Neural crest cell (in vitro differentiated cells): Measurements from ENCODE around the gene C17orf78. TPM values are rescaled to one million over a fixed set of nuclear protein-coding genes. Genes with fewer than 3 reads are reported as not detected.
"Not testable (repeated sequence)": the region's sequence is repeated elsewhere in the genome, so short reads cannot be mapped to it uniquely, and the experiment has no call there.

Experiments
- DNase-seq: peaks from one replicate; pipeline ENCODE4 v3.0.0; 2021; ENCODE audit warnings: low read depth, mixed read lengths, low spot score
- H3K27ac Mint-ChIP-seq: one replicate; pipeline ENCODE4 v1.8.0; 2021; ENCODE audit warnings: mild to moderate bottlenecking, mixed read lengths; ENCODE audit not compliant: unreplicated experiment
- H3K27me3 Mint-ChIP-seq: 2 replicates; pipeline ENCODE4 v1.8.0; 2021; ENCODE audit warnings: low read depth, mild to moderate bottlenecking, mixed read lengths
- H3K36me3 Mint-ChIP-seq: 2 replicates; pipeline ENCODE4 v1.8.0; 2021; ENCODE audit warnings: low read depth, mild to moderate bottlenecking, mixed read lengths
- H3K4me1 Mint-ChIP-seq: 2 replicates; pipeline ENCODE4 v1.8.0; 2021; ENCODE audit warnings: mixed read lengths
- H3K4me3 Mint-ChIP-seq: one replicate; pipeline ENCODE4 v1.8.0; 2021; ENCODE audit warnings: mild to moderate bottlenecking, mixed read lengths
- H3K9me3 Mint-ChIP-seq: 2 replicates; pipeline ENCODE4 v1.8.0; 2021; ENCODE audit warnings: mixed read lengths
- CTCF ChIP-seq: fragments of 200-600 bp; sonication (generic); conservative IDR thresholded peaks from 2 replicates; pipeline ENCODE4 v1.5.0; 2021; ENCODE audit warnings: antibody characterized with exemption, mild to moderate bottlenecking
- total RNA-seq: library from RNA; stranded (reverse); gene quantifications from 2 replicates; pipeline ENCODE4 v1.2.1, GENCODE V29; 2021

Gene C17orf78
- total RNA-seq, 1 donor from 2014 or later: not detected

- no peaks in the 10 kb centered on the region for H3K27me3 Mint-ChIP-seq
- H3K4me3 Mint-ChIP-seq: no peak overlapping the region
- no peak for DNase-seq
- no peak for TF ChIP-seq CTCF
- H3K4me1 Mint-ChIP-seq: peaks cover 12% of the 10 kb centered on the region
- H3K27ac Mint-ChIP-seq: no peak overlapping the region
- no peaks in the 10 kb centered on the region for H3K36me3 Mint-ChIP-seq
- no peaks in the 10 kb centered on the region for H3K9me3 Mint-ChIP-seq
Observed at GRCh38 chr17:37399265-37399803, 23.5 kb downstream of the C17orf78 start.

- TF ChIP-seq CTCF: no peak
- Mint-ChIP-seq H3K4me1 (peaks cover 22% of the 10 kb centered on the region), H3K4me3 (no peak overlapping the region), H3K9me3 (no peaks in the 10 kb centered on the region), H3K27me3 (no peaks in the 10 kb centered on the region), H3K36me3 (peaks cover 4% of the 10 kb centered on the region), H3K27ac (no peak overlapping the region)
- DNase-seq: no peak
Observed at GRCh38 chr17:37400505-37400904, 24.7 kb downstream of the C17orf78 start.

- H3K27me3 Mint-ChIP-seq, H3K36me3 Mint-ChIP-seq, H3K27ac Mint-ChIP-seq, DNase-seq, H3K9me3 Mint-ChIP-seq: not testable (repeated sequence)
- peaks cover 42% of the 10 kb centered on the region for H3K4me1 Mint-ChIP-seq
- H3K4me3 Mint-ChIP-seq: peak overlapping the region; percentile 99
Observed at GRCh38 chr17:37405522-37405921, 29.7 kb downstream of the C17orf78 start.

GRCh38 chr17:37405955-37406634 is 30.3 kb downstream of the C17orf78 start:
- no peaks in the 10 kb centered on the region for H3K27me3 Mint-ChIP-seq
- no peak for DNase-seq
- H3K4me1 Mint-ChIP-seq: peaks cover 42% of the 10 kb centered on the region
- no peaks in the 10 kb centered on the region for H3K9me3 Mint-ChIP-seq
- no peak for TF ChIP-seq CTCF
- peak overlapping the region; percentile 96 for H3K27ac Mint-ChIP-seq
- peaks cover 8% of the 10 kb centered on the region for H3K36me3 Mint-ChIP-seq
- H3K4me3 Mint-ChIP-seq: peak overlapping the region; percentile 99

- Mint-ChIP-seq H3K9me3 (no peaks in the 10 kb centered on the region), H3K27me3 (no peaks in the 10 kb centered on the region), H3K4me1 (peaks cover 42% of the 10 kb centered on the region), H3K36me3 (peaks cover 8% of the 10 kb centered on the region), H3K4me3 (peak within 1 kb of the TSS; percentile 99), H3K27ac (peak within 1 kb of the TSS; percentile 96)
- no peak for TF ChIP-seq CTCF
- DNase-seq: peak; percentile 66
Observed at GRCh38 chr17:37406635-37407461, 31.1 kb downstream of the C17orf78 start, which contains the start of the genes ACACA and TADA2A. Gene ACACA (minus strand): TSS chr17:37406836. CDS start chr17:37406299, 537 bp downstream. Gene TADA2A (plus strand): TSS chr17:37406886. CDS start chr17:37411366, 4,480 bp downstream.

- not testable (repeated sequence) for H3K27me3 Mint-ChIP-seq, DNase-seq, H3K27ac Mint-ChIP-seq, H3K36me3 Mint-ChIP-seq, H3K9me3 Mint-ChIP-seq
- peak overlapping the region; percentile 91 for H3K4me3 Mint-ChIP-seq
- H3K4me1 Mint-ChIP-seq: peaks cover 39% of the 10 kb centered on the region
Observed at GRCh38 chr17:37408145-37408479, 32.3 kb downstream of the C17orf78 start.
